ENCODE measurements around the gene DNAH8.

DNA sequence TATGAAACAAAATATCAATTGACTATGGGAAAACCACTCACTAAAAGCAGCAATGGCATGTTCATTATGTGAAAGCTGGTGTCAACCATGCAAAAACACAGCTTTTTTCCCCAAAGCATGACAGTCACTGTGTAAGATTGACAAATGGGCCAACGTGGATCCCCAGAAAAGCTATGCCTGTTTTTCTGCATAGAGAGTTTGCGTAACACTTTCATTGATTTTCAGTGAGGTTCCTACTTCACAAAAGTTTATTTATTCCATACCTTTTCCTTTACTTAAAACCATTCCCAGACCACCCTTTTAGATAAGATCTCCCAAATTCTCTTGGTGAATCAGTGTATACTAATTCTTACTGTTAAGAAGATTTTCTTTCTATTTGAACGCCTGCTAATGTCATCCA, 195.1 kb downstream of the DNAH8 start:
- TF ChIP-seq, protein P1, sequence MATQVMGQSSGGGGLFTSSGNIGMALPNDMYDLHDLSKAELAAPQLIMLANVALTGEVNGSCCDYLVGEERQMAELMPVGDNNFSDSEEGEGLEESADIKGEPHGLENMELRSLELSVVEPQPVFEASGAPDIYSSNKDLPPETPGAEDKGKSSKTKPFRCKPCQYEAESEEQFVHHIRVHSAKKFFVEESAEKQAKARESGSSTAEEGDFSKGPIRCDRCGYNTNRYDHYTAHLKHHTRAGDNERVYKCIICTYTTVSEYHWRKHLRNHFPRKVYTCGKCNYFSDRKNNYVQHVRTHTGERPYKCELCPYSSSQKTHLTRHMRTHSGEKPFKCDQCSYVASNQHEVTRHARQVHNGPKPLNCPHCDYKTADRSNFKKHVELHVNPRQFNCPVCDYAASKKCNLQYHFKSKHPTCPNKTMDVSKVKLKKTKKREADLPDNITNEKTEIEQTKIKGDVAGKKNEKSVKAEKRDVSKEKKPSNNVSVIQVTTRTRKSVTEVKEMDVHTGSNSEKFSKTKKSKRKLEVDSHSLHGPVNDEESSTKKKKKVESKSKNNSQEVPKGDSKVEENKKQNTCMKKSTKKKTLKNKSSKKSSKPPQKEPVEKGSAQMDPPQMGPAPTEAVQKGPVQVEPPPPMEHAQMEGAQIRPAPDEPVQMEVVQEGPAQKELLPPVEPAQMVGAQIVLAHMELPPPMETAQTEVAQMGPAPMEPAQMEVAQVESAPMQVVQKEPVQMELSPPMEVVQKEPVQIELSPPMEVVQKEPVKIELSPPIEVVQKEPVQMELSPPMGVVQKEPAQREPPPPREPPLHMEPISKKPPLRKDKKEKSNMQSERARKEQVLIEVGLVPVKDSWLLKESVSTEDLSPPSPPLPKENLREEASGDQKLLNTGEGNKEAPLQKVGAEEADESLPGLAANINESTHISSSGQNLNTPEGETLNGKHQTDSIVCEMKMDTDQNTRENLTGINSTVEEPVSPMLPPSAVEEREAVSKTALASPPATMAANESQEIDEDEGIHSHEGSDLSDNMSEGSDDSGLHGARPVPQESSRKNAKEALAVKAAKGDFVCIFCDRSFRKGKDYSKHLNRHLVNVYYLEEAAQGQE (IDR thresholded peaks at IDR 0.05; ENCODE audit: low read depth, low read length), result no peak
- no peak for TF ChIP-seq EP300 (IDR thresholded peaks at IDR 0.05; ENCODE audit: borderline replicate concordance in 1 of 2, low read depth in 1 of 2, low read length in 1 of 2)
- TF ChIP-seq, protein P2, sequence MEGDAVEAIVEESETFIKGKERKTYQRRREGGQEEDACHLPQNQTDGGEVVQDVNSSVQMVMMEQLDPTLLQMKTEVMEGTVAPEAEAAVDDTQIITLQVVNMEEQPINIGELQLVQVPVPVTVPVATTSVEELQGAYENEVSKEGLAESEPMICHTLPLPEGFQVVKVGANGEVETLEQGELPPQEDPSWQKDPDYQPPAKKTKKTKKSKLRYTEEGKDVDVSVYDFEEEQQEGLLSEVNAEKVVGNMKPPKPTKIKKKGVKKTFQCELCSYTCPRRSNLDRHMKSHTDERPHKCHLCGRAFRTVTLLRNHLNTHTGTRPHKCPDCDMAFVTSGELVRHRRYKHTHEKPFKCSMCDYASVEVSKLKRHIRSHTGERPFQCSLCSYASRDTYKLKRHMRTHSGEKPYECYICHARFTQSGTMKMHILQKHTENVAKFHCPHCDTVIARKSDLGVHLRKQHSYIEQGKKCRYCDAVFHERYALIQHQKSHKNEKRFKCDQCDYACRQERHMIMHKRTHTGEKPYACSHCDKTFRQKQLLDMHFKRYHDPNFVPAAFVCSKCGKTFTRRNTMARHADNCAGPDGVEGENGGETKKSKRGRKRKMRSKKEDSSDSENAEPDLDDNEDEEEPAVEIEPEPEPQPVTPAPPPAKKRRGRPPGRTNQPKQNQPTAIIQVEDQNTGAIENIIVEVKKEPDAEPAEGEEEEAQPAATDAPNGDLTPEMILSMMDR (IDR thresholded peaks at IDR 0.05), result no peak
